ENCODE results near the gene KREMEN1. TPM values are rescaled to one million over a fixed set of nuclear protein-coding genes. Genes with fewer than 3 reads are reported as not detected.

Gene KREMEN1
- total and polyA plus RNA-seq, 2 of the 4 experiments (the other 2 are of a cell fraction), result 2.9 to 4.6 TPM

- Histone ChIP-seq H4K20me1 (ENCODE audit: insufficient read depth, low read length) (no peaks in the 10 kb centered on the region), H3K4me1 (ENCODE audit: control insufficient read depth, insufficient read depth, low read length) (no peaks in the 10 kb centered on the region), H3K36me3 (ENCODE audit: control insufficient read depth, insufficient read depth, low read length) (no peaks in the 10 kb centered on the region), H4K8ac (ENCODE audit: low read depth in 2 of 2, low read length in 2 of 2) (no peak overlapping the region), H2AK9ac (replicated peaks; ENCODE audit: low read depth, low read length, poor library complexity) (no peak overlapping the region), H3K56ac (ENCODE audit: extremely low read depth, insufficient read depth, low read length) (no peak overlapping the region), H3K4me3 (ENCODE audit: insufficient read depth, low read depth, low read length) (no peak overlapping the region), H2BK15ac (ENCODE audit: low read depth, low read length) (no peak overlapping the region), H3K9me3 (ENCODE audit: control insufficient read depth, insufficient read depth, low read length) (no peaks in the 10 kb centered on the region), H3K9me1 (ENCODE audit: insufficient read depth, low read length) (no peaks in the 10 kb centered on the region), H3K27ac (ENCODE audit: insufficient read depth, low read length) (no peak overlapping the region), H3K27me3 (ENCODE audit: control insufficient read depth, insufficient read depth, low read length) (peaks cover 15% of the 10 kb centered on the region), H4K91ac (ENCODE audit: insufficient read depth, low read depth, low read length) (no peak overlapping the region), H2AK5ac (ENCODE audit: low read depth, low read length) (no peak overlapping the region), H3K18ac (ENCODE audit: low read depth, low read length) (no peak overlapping the region), H3K14ac (replicated peaks; ENCODE audit: low read depth, low read length) (no peak overlapping the region), H3K4ac (ENCODE audit: low read depth, low read length) (no peak overlapping the region), H3K23ac (ENCODE audit: low read depth, low read length) (no peak overlapping the region), H2BK5ac (ENCODE audit: low read depth, low read length, poor library complexity, severe bottlenecking) (no peak overlapping the region), H3K9ac (ENCODE audit: low read depth, low read length) (no peak overlapping the region), H2BK20ac (ENCODE audit: low read depth, low read length) (no peak overlapping the region), H4K5ac (ENCODE audit: low read depth, low read length) (no peak overlapping the region), H2BK120ac (ENCODE audit: low read depth, low read length) (no peak overlapping the region), H3K4me2 (ENCODE audit: low read depth, low read length) (no peak overlapping the region), H3K79me1 (ENCODE audit: low read depth in 1 of 2, low read length in 2 of 2) (no peaks in the 10 kb centered on the region), H2AFZ (replicated peaks; ENCODE audit: low read length, poor library complexity) (no peak overlapping the region)
- WGBS, 2 experiments (ENCODE audit: extremely low coverage in 2 of 2, insufficient read length in 1 of 2), result 95% methylated on average over 4 of the region's 12 CpGs; no CpG with 5 or more reads in 1 of the 2 experiments
- ATAC-seq (ENCODE audit: low read depth) (no peak), DNase-seq (no peak)
- in situ Hi-C loops (cut with MboI; ENCODE audit: low sequenced_read_pairs) (no loop called here), dilution Hi-C loops (cut with HindIII; ENCODE audit: low sequenced_read_pairs, unreplicated experiment) (no loop called here), intact Hi-C loops (cut with micrococcal nuclease) (no loop called here)
- BruUV-seq (replicated peaks), result no TSS peak
- ChIA-PET CTCF (no interaction called here), POLR2A (ENCODE audit: unreplicated experiment) (no interaction called here)
- no peak for TF ChIP-seq CTCF (conservative IDR thresholded peaks at IDR 0.05; ENCODE audit: low read depth, low read length)
- TF ChIP-seq NFE2L2 (IDR thresholded peaks at IDR 0.05; ENCODE audit: low read depth, low read length), result no peak
- no peak for TF ChIP-seq RFX5 (IDR thresholded peaks at IDR 0.05; ENCODE audit: low read depth, low read length)
- TF ChIP-seq MXI1 (IDR thresholded peaks at IDR 0.05; ENCODE audit: borderline replicate concordance, low read depth, low read length), result no peak
- TF ChIP-seq, protein P1, sequence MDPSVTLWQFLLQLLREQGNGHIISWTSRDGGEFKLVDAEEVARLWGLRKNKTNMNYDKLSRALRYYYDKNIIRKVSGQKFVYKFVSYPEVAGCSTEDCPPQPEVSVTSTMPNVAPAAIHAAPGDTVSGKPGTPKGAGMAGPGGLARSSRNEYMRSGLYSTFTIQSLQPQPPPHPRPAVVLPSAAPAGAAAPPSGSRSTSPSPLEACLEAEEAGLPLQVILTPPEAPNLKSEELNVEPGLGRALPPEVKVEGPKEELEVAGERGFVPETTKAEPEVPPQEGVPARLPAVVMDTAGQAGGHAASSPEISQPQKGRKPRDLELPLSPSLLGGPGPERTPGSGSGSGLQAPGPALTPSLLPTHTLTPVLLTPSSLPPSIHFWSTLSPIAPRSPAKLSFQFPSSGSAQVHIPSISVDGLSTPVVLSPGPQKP (IDR thresholded peaks at IDR 0.05; ENCODE audit: borderline replicate concordance, low read depth, low read length), result no peak
- TF ChIP-seq USF2 (IDR thresholded peaks at IDR 0.05; ENCODE audit: low read depth, low read length), result no peak
- TF ChIP-seq POLR2A (IDR thresholded peaks at IDR 0.05; ENCODE audit: low read depth, low read length), result no peak
- TF ChIP-seq MAZ (IDR thresholded peaks at IDR 0.05; ENCODE audit: borderline replicate concordance, low read depth, low read length), result no peak
- no peak for TF ChIP-seq BHLHE40 (IDR thresholded peaks at IDR 0.05; ENCODE audit: low read depth, low read length)
- no peak for TF ChIP-seq CHD1 (IDR thresholded peaks at IDR 0.05; ENCODE audit: low read depth, low read length)
- no peak for TF ChIP-seq MAFK (IDR thresholded peaks at IDR 0.05; ENCODE audit: low read depth, low read length)
- TF ChIP-seq RAD21 (IDR thresholded peaks at IDR 0.05; ENCODE audit: low read length), result no peak
- TF ChIP-seq SMC3 (IDR thresholded peaks at IDR 0.05; ENCODE audit: low read depth, low read length), result no peak
- no peak for TF ChIP-seq RCOR1 (IDR thresholded peaks at IDR 0.05; ENCODE audit: insufficient replicate concordance, low read length)
- TF ChIP-seq FOS (IDR thresholded peaks at IDR 0.05; ENCODE audit: low read depth, low read length), result no peak
Measured at GRCh38 chr22:29060251-29060869, 12.5 kb upstream of the KREMEN1 start.
